Gastrocnemius medialis (tissue), 4 donors: ENCODE measurements around the gene MYH10. TPM values are rescaled to one million over a fixed set of nuclear protein-coding genes. Genes with fewer than 3 reads are reported as not detected.

Source experiments
- ATAC-seq, 2 donors: fragments of 150-250 bp; one replicate each; pipeline ENCODE4 v1.9.1; 2016
- DNase-seq, 2 donors: peaks; one replicate each; pipeline ENCODE4 v3.0.0-alpha.2; 2019
- H3K27ac ChIP-seq, 4 donors: fragments of 200-600 bp; sonication (generic); 1 replicate in 1 of 4; 2 replicates in 3 of 4; pipeline ENCODE4 v1.5.1; 2016 to 2018; ENCODE audit warnings: mild to moderate bottlenecking in 2 of 4, moderate library complexity in 1 of 4
- H3K27me3 ChIP-seq, 3 donors: fragments of 200-600 bp; sonication (generic) in 2 of 3; 1 replicate in 1 of 3; 2 replicates in 2 of 3; pipeline versions ENCODE4 v1.5.1 to v1.6.0; 2016 to 2019; ENCODE audit warnings: mild to moderate bottlenecking in 1 of 3, moderate library complexity in 1 of 3
- H3K36me3 ChIP-seq, 2 donors: fragments of 200-600 bp; sonication (generic) in 1 of 2; one replicate each; pipeline ENCODE4 v1.5.1; 2017 to 2018
- H3K4me1 ChIP-seq, 2 donors: fragments of 200-600 bp; sonication (generic) in 1 of 2; one replicate each; pipeline ENCODE4 v1.5.1; 2016 to 2017; ENCODE audit warnings: mild to moderate bottlenecking in 2 of 2
- H3K4me3 ChIP-seq, 4 donors: fragments of 200-600 bp; sonication (generic) in 3 of 4; 1 replicate in 1 of 4; 2 replicates in 3 of 4; pipeline ENCODE4 v1.5.1; 2016 to 2019; ENCODE audit warnings: mild to moderate bottlenecking in 2 of 4
- H3K9me3 ChIP-seq, 3 donors: fragments of 200-600 bp; sonication (generic) in 2 of 3; 1 replicate in 1 of 3; 2 replicates in 2 of 3; pipeline ENCODE4 v1.5.1; 2016 to 2019
- CTCF ChIP-seq, 5 experiments: fragments of 450-650 bp in 3 of 5; fragments of 200-600 bp in 2 of 5; sonication (generic) in 2 of 5; IDR thresholded peaks in 4 of 5; conservative IDR thresholded peaks in 1 of 5; 1 replicate in 4 of 5; 2 replicates in 1 of 5; pipeline ENCODE4 v1.5.1; 2016 to 2019; ENCODE audit warnings: antibody characterized with exemption in 5 of 5, mild to moderate bottlenecking in 3 of 5, moderate library complexity in 3 of 5
- POLR2A ChIP-seq, 2 donors: fragments of 450-650 bp; IDR thresholded peaks; one replicate each; pipeline ENCODE4 v1.6.1; 2017; ENCODE audit warnings: antibody characterized with exemption in 2 of 2, mild to moderate bottlenecking in 2 of 2, moderate library complexity in 2 of 2
- in situ Hi-C, 4 donors: fragments of 200-750 bp; cut with MboI; loops; one replicate each; pipeline versions ENCODE4 v1.15.0 to v1.8.0; 2017; ENCODE audit warnings: low sequenced_read_pairs in 4 of 4
- intact Hi-C: fragments of 100-400 bp; cut with DNase I; formaldehyde crosslinking; loops from one replicate; pipeline ENCODE4 v1.15.1; 2023; ENCODE audit warnings: low total_unique reads
- total RNA-seq, 4 donors: library from RNA; depleted of rRNA; stranded (reverse); fragments of >200 nt; gene quantifications; one replicate each; pipeline versions ENCODE4 v1.1.0 to v1.2.3, GENCODE V29; 2016

Gene MYH10
- total RNA-seq, 4 donors from 2014 or later = 2.5 to 10.6 (median 4.1) TPM

- H3K36me3 ChIP-seq = no peaks in the 10 kb centered on the region
- peaks cover 0 to 3% of the 10 kb centered on the region in 2 donors for H3K4me1 ChIP-seq
- DNase-seq (peak in 1 of 2 donors; percentile 20), ATAC-seq (no peak)
- in situ Hi-C loops (no loop called here), intact Hi-C loops (loop anchor here (10.0 kb wide), 1 partner anchor 204 kb away; the partner anchor contains the start of gene MYH10)
- H3K27ac ChIP-seq = peak overlapping the region in 3 of 4 donors; percentile 18 to 38 (median 34)
- H3K4me3 ChIP-seq = no peak overlapping the region
- no peaks in the 10 kb centered on the region for H3K9me3 ChIP-seq
- no peak for TF ChIP-seq CTCF (IDR thresholded peaks at IDR 0.05 in 4 of 5, conservative IDR thresholded peaks at IDR 0.05 in 1 of 5)
- H3K27me3 ChIP-seq = no peaks in the 10 kb centered on the region
Observed at GRCh38 chr17:8430966-8431365, 199.6 kb downstream of the MYH10 start.

- Histone ChIP-seq H3K4me3 (no peak overlapping the region), H3K27me3 (no peaks in the 10 kb centered on the region), H3K9me3 (no peaks in the 10 kb centered on the region), H3K27ac (no peak overlapping the region), H3K36me3 (no peaks in the 10 kb centered on the region), H3K4me1 (no peaks in the 10 kb centered on the region)
- ATAC-seq = no peak
- no peak for DNase-seq
- intact Hi-C loops = no loop called here
- in situ Hi-C loops = no loop called here
- TF ChIP-seq POLR2A (IDR thresholded peaks at IDR 0.05) (no peak), CTCF (IDR thresholded peaks at IDR 0.05 in 4 of 5, conservative IDR thresholded peaks at IDR 0.05 in 1 of 5) (no peak)
Observed at GRCh38 chr17:8426802-8427201, 203.7 kb downstream of the MYH10 start.

GRCh38 chr17:8426094-8426720 lies 204.3 kb downstream of the MYH10 start:
- no peak overlapping the region for H3K27ac ChIP-seq
- H3K27me3 ChIP-seq = no peaks in the 10 kb centered on the region
- H3K4me3 ChIP-seq = no peak overlapping the region
- in situ Hi-C loops = no loop called here
- DNase-seq = no peak
- intact Hi-C loops = no loop called here
- no peaks in the 10 kb centered on the region for H3K36me3 ChIP-seq
- no peaks in the 10 kb centered on the region for H3K9me3 ChIP-seq
- TF ChIP-seq CTCF (IDR thresholded peaks at IDR 0.05 in 4 of 5, conservative IDR thresholded peaks at IDR 0.05 in 1 of 5) = no peak
- no peak for TF ChIP-seq POLR2A (IDR thresholded peaks at IDR 0.05)
- ATAC-seq = no peak
- no peaks in the 10 kb centered on the region for H3K4me1 ChIP-seq

Other genes with a start within 250 kb of the MYH10 start
- gene RPL26, start 247.5 kb downstream of the MYH10 start, total RNA-seq = 1,000 to 10,000 TPM; 2,392 to 2,913 (median 2,833) TPM
- not detected for gene RNF222, start 232.9 kb downstream of the MYH10 start, total RNA-seq
- gene NDEL1, start 194.8 kb downstream of the MYH10 start, total RNA-seq = 10 to 100 TPM; 31.3 to 60.6 (median 41.5) TPM
- gene CCDC42, start 114.1 kb upstream of the MYH10 start, total RNA-seq = not detected
- gene SPDYE4, start 127.8 kb upstream of the MYH10 start, total RNA-seq = not detected
- not detected for gene MFSD6L, start 168.6 kb upstream of the MYH10 start, total RNA-seq
- gene PIK3R6, start 236.9 kb upstream of the MYH10 start, total RNA-seq = under 1 TPM in 3 of 4 donors, not detected in 1; 0.09 to 0.24 (median 0.16) TPM